LNCaP clone FGC (cell line): Measurements from ENCODE around the gene RSPH6A.
A peak's percentile ranks its signal among the peaks of the same experiment; 100 is the strongest.

Experiments used
- DNase-seq: peaks from one replicate; pipeline ENCODE4 v3.0.0-alpha.2; 2011; ENCODE audit warnings: low read depth
- H3K4me3 ChIP-seq: 2 replicates; pipeline ENCODE4 v1.5.1; 2011; ENCODE audit warnings: mild to moderate bottlenecking, low read depth, low read length, control low read depth
- TF ChIP-seq, protein P1 (sequence below): IDR thresholded peaks from 2 replicates; pipeline ENCODE4 v1.5.1; 2012; ENCODE audit warnings: mild to moderate bottlenecking; ENCODE audit not compliant: control insufficient read depth, insufficient read depth; ENCODE audit errors: extremely low read depth

Gene RSPH6A

DNA sequence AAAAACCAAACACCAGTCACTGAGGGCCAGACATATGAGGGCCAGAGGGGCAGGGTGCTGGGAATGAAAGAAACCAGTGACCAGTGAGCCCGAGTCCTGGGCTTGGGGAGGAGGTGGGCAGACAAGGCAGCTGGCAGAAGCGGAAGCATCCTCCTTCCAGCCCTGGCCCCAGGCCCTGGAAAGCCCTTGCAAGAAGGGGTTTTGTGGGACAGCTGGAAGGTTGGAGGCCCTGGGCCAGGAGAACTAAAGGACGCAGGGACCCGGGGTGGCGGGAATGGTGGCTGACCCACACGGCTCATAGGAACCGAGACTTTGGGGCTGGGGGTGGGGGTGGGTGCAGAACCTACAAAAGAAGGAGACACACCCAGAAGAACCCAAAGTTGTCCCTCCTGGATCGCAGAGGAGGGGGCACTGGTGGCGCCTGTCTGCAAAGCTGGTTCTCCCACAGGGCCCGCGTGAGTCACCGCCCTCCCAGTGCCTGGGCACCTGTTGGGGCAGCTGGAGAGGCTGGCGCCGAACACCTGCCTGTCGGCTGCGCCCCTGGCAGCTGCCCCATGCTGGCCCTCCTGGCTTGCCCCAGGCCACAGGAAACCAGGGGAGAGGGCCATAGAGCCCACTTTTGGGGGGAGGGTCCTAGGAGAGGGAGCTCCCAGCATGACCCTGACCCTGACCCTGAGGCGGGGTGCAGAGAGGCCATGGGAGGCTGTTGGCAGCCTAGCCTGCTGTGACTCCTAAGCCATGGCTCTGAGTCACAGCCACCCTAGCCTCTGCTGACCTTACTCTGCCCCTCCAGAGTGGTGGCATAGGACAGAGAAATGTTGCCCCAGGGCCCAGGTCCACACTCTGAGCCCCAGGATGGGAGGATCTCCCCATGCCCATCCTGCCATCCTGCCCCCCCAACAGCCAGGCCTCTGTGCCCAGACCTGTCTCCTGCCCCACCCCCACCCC is 33.6 kb downstream of the RSPH6A start:
- DNase-seq = no peak
- no peak overlapping the region for H3K4me3 ChIP-seq
- TF ChIP-seq, protein P1, sequence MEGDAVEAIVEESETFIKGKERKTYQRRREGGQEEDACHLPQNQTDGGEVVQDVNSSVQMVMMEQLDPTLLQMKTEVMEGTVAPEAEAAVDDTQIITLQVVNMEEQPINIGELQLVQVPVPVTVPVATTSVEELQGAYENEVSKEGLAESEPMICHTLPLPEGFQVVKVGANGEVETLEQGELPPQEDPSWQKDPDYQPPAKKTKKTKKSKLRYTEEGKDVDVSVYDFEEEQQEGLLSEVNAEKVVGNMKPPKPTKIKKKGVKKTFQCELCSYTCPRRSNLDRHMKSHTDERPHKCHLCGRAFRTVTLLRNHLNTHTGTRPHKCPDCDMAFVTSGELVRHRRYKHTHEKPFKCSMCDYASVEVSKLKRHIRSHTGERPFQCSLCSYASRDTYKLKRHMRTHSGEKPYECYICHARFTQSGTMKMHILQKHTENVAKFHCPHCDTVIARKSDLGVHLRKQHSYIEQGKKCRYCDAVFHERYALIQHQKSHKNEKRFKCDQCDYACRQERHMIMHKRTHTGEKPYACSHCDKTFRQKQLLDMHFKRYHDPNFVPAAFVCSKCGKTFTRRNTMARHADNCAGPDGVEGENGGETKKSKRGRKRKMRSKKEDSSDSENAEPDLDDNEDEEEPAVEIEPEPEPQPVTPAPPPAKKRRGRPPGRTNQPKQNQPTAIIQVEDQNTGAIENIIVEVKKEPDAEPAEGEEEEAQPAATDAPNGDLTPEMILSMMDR = no peak

DNA sequence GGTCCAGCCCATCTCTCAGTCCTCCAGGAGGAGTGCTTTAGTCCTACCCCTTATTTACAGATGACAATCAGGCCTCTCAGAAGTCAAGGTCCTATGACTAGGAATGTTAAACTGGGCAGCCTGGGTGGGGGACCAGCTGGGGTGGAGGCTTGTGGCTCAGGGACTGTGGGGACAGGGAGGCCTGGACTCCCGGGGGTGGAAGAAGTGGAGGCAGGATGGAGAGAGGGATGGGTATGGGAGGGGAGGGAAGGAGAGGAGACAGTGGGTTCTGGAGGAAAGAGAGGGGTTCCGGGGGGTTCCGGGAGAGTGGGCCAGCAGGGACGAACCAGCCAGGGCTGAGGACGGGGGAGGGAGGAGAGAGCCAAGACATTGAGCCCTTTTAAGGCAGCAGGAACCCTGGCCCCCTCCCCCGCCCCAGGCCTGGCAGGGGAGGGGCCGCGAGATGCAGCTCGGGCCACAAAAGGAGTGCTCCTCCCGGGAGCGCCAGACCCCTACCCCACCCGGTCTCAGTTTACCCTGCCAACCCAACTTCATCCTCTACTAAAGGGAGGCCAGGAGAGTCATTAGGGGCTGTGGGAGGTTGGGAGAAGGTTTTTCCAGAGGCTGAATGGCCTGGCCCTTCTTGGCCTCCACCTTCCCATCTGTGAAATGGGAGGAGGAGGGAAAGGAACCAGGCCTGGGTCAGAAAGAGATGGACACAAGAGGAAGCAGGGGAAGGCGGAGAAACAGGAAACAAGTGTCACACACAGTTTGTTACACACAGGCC is 34.5 kb downstream of the RSPH6A start:
- no peak for DNase-seq
- TF ChIP-seq, protein P1 = no peak
- no peak overlapping the region for H3K4me3 ChIP-seq

DNA sequence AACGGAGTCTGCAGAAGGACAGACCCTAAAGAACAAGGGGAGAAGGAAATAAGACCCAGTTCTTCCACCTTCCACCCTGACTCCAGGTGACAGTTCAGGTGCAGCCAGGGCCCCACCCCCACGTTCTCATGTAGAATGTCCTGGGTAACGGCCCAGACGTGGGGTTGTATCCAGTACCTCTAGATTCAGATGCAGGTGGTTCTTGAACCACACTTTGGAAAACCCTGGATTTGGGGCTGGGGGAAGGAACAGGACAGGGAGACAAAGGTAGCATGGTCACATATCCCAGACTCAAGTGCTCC is 35.0 kb downstream of the RSPH6A start:
- TF ChIP-seq, protein P1 = no peak
- no peak for DNase-seq
- no peak overlapping the region for H3K4me3 ChIP-seq

DNA sequence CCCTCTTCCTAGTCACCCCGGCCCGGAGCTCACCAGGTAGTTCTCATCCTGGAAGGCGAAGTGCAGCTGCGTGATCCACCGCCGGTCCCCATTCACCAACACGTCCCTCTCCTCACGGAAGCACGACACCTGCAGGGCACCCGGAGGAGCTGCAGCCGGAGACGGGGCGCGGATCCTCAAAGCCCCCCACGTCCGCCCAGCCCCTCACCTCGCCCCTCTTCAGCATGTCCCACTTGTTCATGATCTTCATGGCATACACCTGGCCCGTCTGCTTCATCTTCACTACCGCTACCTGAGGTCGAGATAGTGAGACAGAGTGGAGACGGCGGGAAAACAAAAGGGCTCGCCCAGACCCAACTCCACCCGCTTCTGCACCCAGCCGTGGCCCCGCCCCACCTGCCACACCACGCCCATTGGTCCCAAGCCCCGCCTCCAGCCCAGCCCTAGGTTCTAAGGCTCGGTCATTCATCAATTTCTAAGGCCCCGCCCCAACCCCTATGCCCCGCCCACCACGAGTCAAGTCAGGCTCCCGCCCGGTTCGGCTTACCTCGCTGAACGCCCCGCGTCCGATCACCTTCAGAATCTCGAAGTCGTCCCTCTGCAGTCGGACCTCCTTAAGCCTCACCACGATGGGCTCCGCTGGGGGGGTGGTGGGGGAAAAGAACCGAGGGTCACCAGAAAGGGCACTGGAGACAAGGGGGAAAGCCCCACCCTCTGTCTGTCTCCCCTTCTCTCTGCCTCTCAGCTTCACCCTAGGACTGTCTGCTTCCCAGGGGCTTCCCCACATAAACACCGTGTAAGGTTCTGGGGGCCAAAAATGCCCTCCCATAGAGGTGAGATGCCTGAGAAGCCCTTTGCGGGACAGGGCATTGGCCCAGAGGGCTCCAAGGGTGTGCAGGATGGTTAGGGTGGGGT is 35.6 kb downstream of the RSPH6A start:
- peak; percentile 39 for DNase-seq
- H3K4me3 ChIP-seq = peak overlapping the region; percentile 26

GRCh38 chr19:45778010-45778661 is 37.0 kb downstream of the RSPH6A start:
- DNase-seq = no peak
- H3K4me3 ChIP-seq = no peak overlapping the region
- TF ChIP-seq, protein P1 = no peak

More for the DNA sequence above, 35.6 kb downstream of the RSPH6A start:
- TF ChIP-seq, protein P1 = peak; percentile 62

GRCh38 chr19:45777395-45777961 is 37.6 kb downstream of the RSPH6A start:
- TF ChIP-seq, protein P1 = no peak
- DNase-seq = no peak
- no peak overlapping the region for H3K4me3 ChIP-seq
